Hematopoietic multipotent progenitor cell (in vitro differentiated cells): ENCODE measurements around the gene GAS2L1. TPM values are rescaled to one million over a fixed set of nuclear protein-coding genes. Genes with fewer than 3 reads are reported as not detected.

Source experiments
- DNase-seq, 3 donors: peaks; one replicate each; pipeline ENCODE4 v3.0.0-alpha.2; 2011 to 2015; ENCODE audit warnings: low read depth in 2 of 3, low spot score in 2 of 3
- total RNA-seq: library from RNA; depleted of rRNA; stranded (reverse); fragments of >200 nt; gene quantifications from one replicate; pipeline ENCODE4 v1.2.3, GENCODE V29; 2012

GAS2L1 gene
- total RNA-seq, 1 donor, result 9.7 TPM

GRCh38 chr22:29323641-29324040 is 17.2 kb downstream of the GAS2L1 start:
- DNase-seq, result no peak

GRCh38 chr22:29325356-29325755 is 18.9 kb downstream of the GAS2L1 start:
- DNase-seq, result no peak

GRCh38 chr22:29325785-29326315 is 19.4 kb downstream of the GAS2L1 start:
- DNase-seq, result no peak

- DNase-seq, result no peak
Measured at GRCh38 chr22:29326481-29326880, 20.0 kb downstream of the GAS2L1 start.

GRCh38 chr22:29327089-29327764 is 20.8 kb downstream of the GAS2L1 start:
- no peak for DNase-seq

GRCh38 chr22:29328055-29328454 is 21.6 kb downstream of the GAS2L1 start:
- no peak for DNase-seq

GRCh38 chr22:29328566-29329500 is 22.4 kb downstream of the GAS2L1 start:
- DNase-seq, result no peak

GRCh38 chr22:29329581-29329980 is 23.1 kb downstream of the GAS2L1 start:
- no peak for DNase-seq

GRCh38 chr22:29330291-29330690 is 23.8 kb downstream of the GAS2L1 start:
- DNase-seq, result no peak

GRCh38 chr22:29330753-29331152 is 24.3 kb downstream of the GAS2L1 start:
- no peak for DNase-seq

GRCh38 chr22:29331213-29331612 is 24.8 kb downstream of the GAS2L1 start:
- DNase-seq, result no peak

GRCh38 chr22:29331658-29332300 is 25.3 kb downstream of the GAS2L1 start:
- DNase-seq, result no peak

GRCh38 chr22:29332886-29333496 is 26.5 kb downstream of the GAS2L1 start:
- no peak for DNase-seq

- DNase-seq, result no peak
Measured at GRCh38 chr22:29334148-29334547, 27.7 kb downstream of the GAS2L1 start.

- DNase-seq, result no peak
Measured at GRCh38 chr22:29334696-29335344, 28.4 kb downstream of the GAS2L1 start.

GRCh38 chr22:29335656-29336055 is 29.2 kb downstream of the GAS2L1 start:
- DNase-seq, result no peak

GRCh38 chr22:29336751-29337490 is 30.5 kb downstream of the GAS2L1 start:
- DNase-seq, result no peak

- no peak for DNase-seq
Measured at GRCh38 chr22:29337631-29338284, 31.3 kb downstream of the GAS2L1 start.

- DNase-seq, result no peak
Measured at GRCh38 chr22:29338398-29338797, 31.9 kb downstream of the GAS2L1 start.
